Caco-2 (cell line): Measurements from ENCODE around the gene DMGDH. TPM values are rescaled to one million over a fixed set of nuclear protein-coding genes. Genes with fewer than 3 reads are reported as not detected.

Experiments used
- BruUV-seq: library from RNA; stranded (reverse); fragments of 400-500 nt; replicated peaks from 2 replicates; lab custom pipeline; 2021; lab: Mats Ljungman, UMichigan
- CTCF ChIA-PET: fragments of 300-600 bp; sonication (Branson Sonifier 250); formaldehyde crosslinking; loops from one replicate; lab custom pipeline; 2022; ENCODE audit warnings: antibody characterized with exemption; lab: Charles Lee
- POLR2A ChIA-PET: fragments of 300-600 bp; sonication (Branson Sonifier 250); formaldehyde crosslinking; loops from one replicate; lab custom pipeline; 2022; ENCODE audit warnings: antibody characterized with exemption; lab: Charles Lee
- DNase-seq, 2 experiments: peaks; one replicate each; pipeline versions ENCODE4 v3.0.0 to v3.0.0-alpha.2; 2020 to 2022
- H3K27me3 ChIP-seq: replicated peaks from 2 replicates; pipeline ENCODE4 v1.6.0; 2011; ENCODE audit warnings: low read length; ENCODE audit not compliant: control insufficient read depth, insufficient read depth
- H3K36me3 ChIP-seq: 2 replicates; pipeline ENCODE4 v1.5.1; 2011; ENCODE audit warnings: low read length; ENCODE audit not compliant: control insufficient read depth, insufficient read depth
- H3K4me1 ChIP-seq: fragments of 250-450 bp; sonication (Bioruptor Pico); 2 replicates; pipeline ENCODE4 v1.5.1; 2020; ENCODE audit warnings: mild to moderate bottlenecking
- H3K4me3 ChIP-seq: 2 replicates; pipeline ENCODE4 v1.5.1; 2011; ENCODE audit warnings: low read depth, mild to moderate bottlenecking, control low read depth, low read length
- H3K9me3 ChIP-seq: fragments of 250-450 bp; sonication (Bioruptor Pico); 2 replicates; pipeline ENCODE4 v1.5.1; 2020; ENCODE audit warnings: mild to moderate bottlenecking, moderate library complexity
- H3K27ac Mint-ChIP-seq: one replicate; pipeline ENCODE4 v1.8.0; 2022; ENCODE audit warnings: mixed read lengths; ENCODE audit not compliant: unreplicated experiment
- H3K27me3 Mint-ChIP-seq: one replicate; pipeline ENCODE4 v1.8.0; 2022; ENCODE audit warnings: mixed read lengths; ENCODE audit not compliant: insufficient read depth, unreplicated experiment
- H3K36me3 Mint-ChIP-seq: one replicate; pipeline ENCODE4 v1.8.0; 2022; ENCODE audit warnings: mild to moderate bottlenecking, mixed read lengths; ENCODE audit not compliant: insufficient read depth, unreplicated experiment
- H3K4me1 Mint-ChIP-seq: one replicate; pipeline ENCODE4 v1.8.0; 2022; ENCODE audit warnings: low read depth, mixed read lengths; ENCODE audit not compliant: unreplicated experiment
- H3K4me3 Mint-ChIP-seq: one replicate; pipeline ENCODE4 v1.8.0; 2022; ENCODE audit warnings: mild to moderate bottlenecking, moderate library complexity, mixed read lengths; ENCODE audit not compliant: unreplicated experiment
- H3K9me3 Mint-ChIP-seq: one replicate; pipeline ENCODE4 v1.8.0; 2022; ENCODE audit warnings: mixed read lengths; ENCODE audit not compliant: unreplicated experiment
- CTCF ChIP-seq, 2 experiments: fragments of 200-600 bp in 1 of 2; IDR thresholded peaks; 1 replicate in 1 of 2; 2 replicates in 1 of 2; pipeline versions ENCODE4 v1.5.1 to v1.8.0; 2011 to 2022; ENCODE audit warnings: antibody characterized with exemption in 1 of 2, control low read depth in 1 of 2, inconsistent platforms in 1 of 2, low read depth in 1 of 2, low read length in 1 of 2, mild to moderate bottlenecking in 1 of 2, moderate library complexity in 1 of 2; ENCODE audit not compliant: insufficient read depth in 1 of 2, severe bottlenecking in 1 of 2, unreplicated experiment in 1 of 2
- intact Hi-C: fragments of 100-400 bp; cut with micrococcal nuclease; formaldehyde crosslinking; loops from one replicate; pipeline ENCODE4 v1.10.0; 2022; ENCODE audit not compliant: unreplicated experiment
- total RNA-seq: library from RNA; stranded (reverse); gene quantifications from 2 replicates; pipeline ENCODE4 v1.2.3, GENCODE V29; 2022

The DMGDH gene
- total RNA-seq, 1 experiment from 2014 or later, result 1.8 TPM

GRCh38 chr5:79002374-79002773 lies 67.1 kb downstream of the DMGDH start:
- ChIA-PET POLR2A (no interaction called here), CTCF (no interaction called here)
- no TSS peak for BruUV-seq
- DNase-seq, result no peak
- intact Hi-C loops, result no loop called here
- H3K9me3 Mint-ChIP-seq, result no peaks in the 10 kb centered on the region
- Histone ChIP-seq H3K9me3 (no peaks in the 10 kb centered on the region), H3K4me3 (no peak overlapping the region), H3K4me1 (no peaks in the 10 kb centered on the region), H3K27me3 (no peaks in the 10 kb centered on the region; the same call in 1 of the 2 replicates), H3K36me3 (no peaks in the 10 kb centered on the region)
- H3K36me3 Mint-ChIP-seq, result no peaks in the 10 kb centered on the region
- no peak overlapping the region for H3K27ac Mint-ChIP-seq
- TF ChIP-seq CTCF (IDR thresholded peaks at IDR 0.05; ENCODE audit: insufficient read depth in 1 of 2, low read depth in 1 of 2, low read length in 1 of 2, severe bottlenecking in 1 of 2, unreplicated experiment in 1 of 2), result no peak
- peaks cover 6% of the 10 kb centered on the region for H3K27me3 Mint-ChIP-seq
- no peaks in the 10 kb centered on the region for H3K4me1 Mint-ChIP-seq
- no peak overlapping the region for H3K4me3 Mint-ChIP-seq

GRCh38 chr5:79001471-79001870 lies 68.0 kb downstream of the DMGDH start:
- Mint-ChIP-seq H3K4me3 (no peak overlapping the region), H3K27me3 (peaks cover 6% of the 10 kb centered on the region), H3K36me3 (no peaks in the 10 kb centered on the region), H3K4me1 (no peaks in the 10 kb centered on the region), H3K27ac (no peak overlapping the region), H3K9me3 (no peaks in the 10 kb centered on the region)
- Histone ChIP-seq H3K9me3 (no peaks in the 10 kb centered on the region), H3K27me3 (no peaks in the 10 kb centered on the region; the same call in 1 of the 2 replicates), H3K4me1 (no peaks in the 10 kb centered on the region), H3K4me3 (no peak overlapping the region), H3K36me3 (no peaks in the 10 kb centered on the region)
- ChIA-PET CTCF (no interaction called here), POLR2A (no interaction called here)
- intact Hi-C loops, result no loop called here
- BruUV-seq, result no TSS peak
- no peak for DNase-seq
- TF ChIP-seq CTCF (IDR thresholded peaks at IDR 0.05; ENCODE audit: insufficient read depth in 1 of 2, low read depth in 1 of 2, low read length in 1 of 2, severe bottlenecking in 1 of 2, unreplicated experiment in 1 of 2), result no peak

GRCh38 chr5:78997090-78997489 lies 72.4 kb downstream of the DMGDH start:
- Mint-ChIP-seq H3K36me3 (no peaks in the 10 kb centered on the region), H3K27me3 (peaks cover 3% of the 10 kb centered on the region), H3K27ac (no peak overlapping the region), H3K9me3 (no peaks in the 10 kb centered on the region), H3K4me1 (no peaks in the 10 kb centered on the region), H3K4me3 (no peak overlapping the region)
- Histone ChIP-seq H3K27me3 (0 out of 2 replicates have a peak, but pooled peaks cover 1% of the 10 kb centered on the region), H3K4me1 (no peaks in the 10 kb centered on the region), H3K36me3 (no peaks in the 10 kb centered on the region), H3K4me3 (no peak overlapping the region), H3K9me3 (no peaks in the 10 kb centered on the region)
- ChIA-PET CTCF (no interaction called here), POLR2A (no interaction called here)
- no peak for TF ChIP-seq CTCF (IDR thresholded peaks at IDR 0.05; ENCODE audit: insufficient read depth in 1 of 2, low read depth in 1 of 2, low read length in 1 of 2, severe bottlenecking in 1 of 2, unreplicated experiment in 1 of 2)
- no TSS peak for BruUV-seq
- no peak for DNase-seq
- intact Hi-C loops, result no loop called here
